RWPE2 (cell line): ENCODE results near the gene LAMA2.

ENCODE experiments used
- ATAC-seq: fragments of 200-7000 bp; cut with Tn5 transposase; 3 replicates; pipeline ENCODE4 v1.9.1; 2021; ENCODE audit warnings: low read depth
- DNase-seq: peaks from one replicate; pipeline ENCODE4 v3.0.0-alpha.2; 2020; ENCODE audit warnings: low spot score
- H3K27ac ChIP-seq: fragments of 450-650 bp; 2 replicates; pipeline ENCODE4 v1.5.1; 2017; ENCODE audit warnings: mild to moderate bottlenecking; ENCODE audit not compliant: poor library complexity, severe bottlenecking
- H3K27me3 ChIP-seq: fragments of 250-450 bp; sonication (Bioruptor Pico); 2 replicates; pipeline ENCODE4 v1.5.1; 2021; ENCODE audit warnings: mild to moderate bottlenecking, moderate library complexity; ENCODE audit not compliant: insufficient read depth, poor library complexity, severe bottlenecking
- H3K36me3 ChIP-seq: fragments of 250-450 bp; sonication (Bioruptor Pico); 2 replicates; pipeline ENCODE4 v1.5.1; 2020; ENCODE audit warnings: low read depth, mild to moderate bottlenecking, moderate library complexity
- H3K4me1 ChIP-seq: fragments of 250-450 bp; sonication (Bioruptor Pico); 2 replicates; pipeline ENCODE4 v1.5.1; 2021; ENCODE audit warnings: mild to moderate bottlenecking, moderate library complexity; ENCODE audit not compliant: insufficient read depth, poor library complexity, severe bottlenecking
- H3K4me3 ChIP-seq: fragments of 250-450 bp; sonication (Bioruptor Pico); 2 replicates; pipeline ENCODE4 v1.5.1; 2021; ENCODE audit warnings: mild to moderate bottlenecking, moderate library complexity; ENCODE audit not compliant: severe bottlenecking
- H3K9me3 ChIP-seq: fragments of 250-450 bp; sonication (Bioruptor Pico); 2 replicates; pipeline ENCODE4 v1.5.1; 2021; ENCODE audit warnings: mild to moderate bottlenecking, moderate library complexity; ENCODE audit not compliant: severe bottlenecking
- CTCF ChIP-seq: fragments of 450-650 bp; IDR thresholded peaks from one replicate; pipeline ENCODE4 v1.5.1; 2017; ENCODE audit warnings: mild to moderate bottlenecking, moderate library complexity; ENCODE audit not compliant: poor library complexity, severe bottlenecking

Gene LAMA2

GRCh38 chr6:129497481-129498441 is 614.8 kb downstream of the LAMA2 start:
- Histone ChIP-seq H3K9me3 (no peaks in the 10 kb centered on the region), H3K36me3 (no peaks in the 10 kb centered on the region), H3K27ac (peak overlapping the region; percentile 95), H3K4me3 (no peak overlapping the region), H3K27me3 (no peaks in the 10 kb centered on the region), H3K4me1 (peaks cover 70% of the 10 kb centered on the region)
- no peak for TF ChIP-seq CTCF
- DNase-seq: no peak
- ATAC-seq: no peak

GRCh38 chr6:129498541-129498940 is 615.6 kb downstream of the LAMA2 start:
- no peak for TF ChIP-seq CTCF
- H3K9me3 ChIP-seq: no peaks in the 10 kb centered on the region
- H3K27me3 ChIP-seq: no peaks in the 10 kb centered on the region
- peak overlapping the region; percentile 95 for H3K27ac ChIP-seq
- DNase-seq: no peak
- peak; percentile 6; the same call in 2 of the 3 replicates for ATAC-seq
- H3K4me1 ChIP-seq: peaks cover 64% of the 10 kb centered on the region
- H3K4me3 ChIP-seq: no peak overlapping the region
- no peaks in the 10 kb centered on the region for H3K36me3 ChIP-seq

GRCh38 chr6:129498950-129499842 is 616.3 kb downstream of the LAMA2 start:
- peak overlapping the region; percentile 95 for H3K27ac ChIP-seq

DNA sequence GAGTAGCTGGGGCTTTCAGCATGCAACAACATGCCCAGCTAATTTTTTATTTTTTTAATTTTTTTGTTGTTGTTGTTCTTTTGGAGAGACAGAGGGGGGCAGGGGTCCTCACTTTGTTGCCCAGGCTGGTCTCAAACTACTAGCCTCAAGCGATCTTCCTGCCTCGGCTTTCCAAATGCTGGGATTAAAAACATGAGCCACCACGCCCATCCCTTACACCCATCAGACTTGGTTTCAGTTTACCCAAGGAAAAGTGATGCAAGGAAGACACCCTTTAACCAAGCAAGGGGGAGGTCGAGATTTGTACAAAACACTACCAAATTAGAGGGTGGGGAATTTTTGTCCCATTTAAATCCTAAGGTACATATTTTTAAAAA is 616.9 kb downstream of the LAMA2 start:
- Histone ChIP-seq H3K4me1 (peaks cover 57% of the 10 kb centered on the region), H3K4me3 (no peak overlapping the region), H3K9me3 (no peaks in the 10 kb centered on the region), H3K27me3 (no peaks in the 10 kb centered on the region), H3K36me3 (no peaks in the 10 kb centered on the region), H3K27ac (peak overlapping the region; percentile 95)
- DNase-seq: no peak
- TF ChIP-seq CTCF: no peak
- no peak for ATAC-seq

More at GRCh38 chr6:129498950-129499842, 616.3 kb downstream of the LAMA2 start:
- DNase-seq: no peak
- Histone ChIP-seq H3K4me3 (no peak overlapping the region), H3K27me3 (no peaks in the 10 kb centered on the region), H3K36me3 (no peaks in the 10 kb centered on the region), H3K9me3 (no peaks in the 10 kb centered on the region), H3K4me1 (peaks cover 57% of the 10 kb centered on the region)
- peak; percentile 37 for ATAC-seq
- TF ChIP-seq CTCF: peak; percentile 87
